NCI-H2227 treated with DMSO at 0.1 percent for 48 hours (cell line): ENCODE data around the gene LPP.

Experiments used
- DNase-seq: peaks from one replicate; lab custom pipeline; 2025; lab: John Stamatoyannopoulos, UW

LPP gene

GRCh38 chr3:188301147-188301546, 147.2 kb downstream of the LPP start:
- no peak for DNase-seq

GRCh38 chr3:188303286-188303799, 149.4 kb downstream of the LPP start:
- DNase-seq, result no peak

- no peak for DNase-seq
Observed at GRCh38 chr3:188303823-188304222, 149.9 kb downstream of the LPP start.

- DNase-seq, result no peak
Observed at GRCh38 chr3:188304501-188304900, 150.5 kb downstream of the LPP start.

- DNase-seq, result no peak
Observed at GRCh38 chr3:188305220-188305619, 151.3 kb downstream of the LPP start.

GRCh38 chr3:188306435-188307005, 152.6 kb downstream of the LPP start:
- no peak for DNase-seq

- no peak for DNase-seq
Observed at GRCh38 chr3:188309437-188310269, 155.7 kb downstream of the LPP start.

- no peak for DNase-seq
Observed at GRCh38 chr3:188310270-188310710, 156.3 kb downstream of the LPP start.

- no peak for DNase-seq
Observed at GRCh38 chr3:188315553-188315952, 161.6 kb downstream of the LPP start.

- no peak for DNase-seq
Observed at GRCh38 chr3:188316021-188316722, 162.2 kb downstream of the LPP start.

GRCh38 chr3:188316723-188317070, 162.7 kb downstream of the LPP start:
- DNase-seq, result no peak

GRCh38 chr3:188319569-188319968, 165.6 kb downstream of the LPP start:
- DNase-seq, result no peak

- DNase-seq, result no peak
Observed at GRCh38 chr3:188320757-188321156, 166.8 kb downstream of the LPP start.

GRCh38 chr3:188321258-188321657, 167.3 kb downstream of the LPP start:
- no peak for DNase-seq

GRCh38 chr3:188322135-188322887, 168.4 kb downstream of the LPP start:
- no peak for DNase-seq

GRCh38 chr3:188323067-188323842, 169.3 kb downstream of the LPP start:
- DNase-seq, result no peak

GRCh38 chr3:188326111-188326510, 172.2 kb downstream of the LPP start:
- DNase-seq, result no peak

GRCh38 chr3:188326968-188327367, 173.0 kb downstream of the LPP start:
- no peak for DNase-seq

- no peak for DNase-seq
Observed at GRCh38 chr3:188327433-188327832, 173.5 kb downstream of the LPP start.

- DNase-seq, result no peak
Observed at GRCh38 chr3:188330138-188330537, 176.2 kb downstream of the LPP start.

- DNase-seq, result no peak
Observed at GRCh38 chr3:188331166-188331565, 177.2 kb downstream of the LPP start.
